Brain pericyte (primary cell): ENCODE results near the gene OSBPL8.

ENCODE experiments used
- DNase-seq: peaks from one replicate; pipeline ENCODE4 v3.0.0-alpha.2; 2012; ENCODE audit warnings: low read depth, low spot score

OSBPL8 gene

GRCh38 chr12:76470028-76470939 is 89.3 kb downstream of the OSBPL8 start:
- DNase-seq: peak; percentile 52

- DNase-seq: no peak
Observed at GRCh38 chr12:76464631-76465166, 94.9 kb downstream of the OSBPL8 start.

GRCh38 chr12:76462668-76463224 is 96.8 kb downstream of the OSBPL8 start:
- no peak for DNase-seq

GRCh38 chr12:76460807-76461206 is 98.8 kb downstream of the OSBPL8 start:
- no peak for DNase-seq

GRCh38 chr12:76457818-76458217 is 101.8 kb downstream of the OSBPL8 start:
- DNase-seq: no peak

DNA sequence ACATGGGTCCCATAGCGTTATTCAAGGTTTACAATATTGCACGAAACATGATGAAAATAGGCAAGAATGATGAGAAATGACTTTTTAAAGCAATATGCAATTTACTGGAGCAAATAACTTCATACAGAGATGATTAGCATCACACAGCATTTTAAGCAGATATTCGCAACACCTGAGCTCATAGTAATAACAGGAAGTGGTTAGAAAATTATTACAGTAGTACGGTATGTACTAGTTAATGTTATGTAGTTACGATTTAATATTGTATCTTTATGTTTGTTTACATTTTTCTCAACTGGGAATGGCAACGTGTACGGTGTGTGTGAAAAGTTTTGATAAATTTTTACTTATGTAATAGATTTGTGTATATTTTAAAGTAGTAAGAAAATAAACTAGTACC is 102.6 kb downstream of the OSBPL8 start:
- DNase-seq: no peak

DNA sequence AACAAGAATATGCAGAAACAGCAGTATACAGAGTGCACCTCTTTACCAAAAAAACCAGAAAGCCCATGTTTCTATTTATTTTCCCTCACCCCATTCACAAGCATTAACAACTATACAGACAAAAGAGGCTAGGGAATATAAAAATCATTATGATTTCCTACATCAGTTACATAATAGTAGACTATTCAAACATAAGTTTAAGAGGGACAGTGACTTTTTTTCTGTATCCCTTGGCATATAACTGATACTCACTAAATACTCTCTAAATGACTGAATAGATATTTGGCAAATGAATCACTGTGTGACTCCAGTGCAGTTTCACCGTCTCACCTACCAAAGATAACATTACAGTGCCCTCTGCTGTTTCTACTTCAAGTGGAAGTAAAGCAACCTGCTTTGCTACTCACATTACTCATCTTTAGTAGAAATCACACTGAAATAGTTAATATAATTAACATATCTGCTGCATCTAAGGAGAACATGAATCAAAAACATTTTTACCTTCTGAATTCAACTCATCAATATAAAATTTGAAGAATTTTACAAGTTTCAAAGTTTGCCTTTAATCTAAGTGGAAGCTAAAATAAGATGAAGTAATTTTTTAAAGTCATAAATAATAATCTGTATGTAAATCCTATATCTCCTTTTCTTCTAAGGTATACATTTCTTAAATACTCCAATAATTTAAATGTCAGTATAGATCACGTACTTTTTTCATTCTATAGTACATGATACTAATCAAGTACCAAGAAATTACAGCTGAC is 103.8 kb downstream of the OSBPL8 start:
- peak; percentile 38 for DNase-seq

GRCh38 chr12:76451528-76451927 is 108.0 kb downstream of the OSBPL8 start:
- no peak for DNase-seq

DNA sequence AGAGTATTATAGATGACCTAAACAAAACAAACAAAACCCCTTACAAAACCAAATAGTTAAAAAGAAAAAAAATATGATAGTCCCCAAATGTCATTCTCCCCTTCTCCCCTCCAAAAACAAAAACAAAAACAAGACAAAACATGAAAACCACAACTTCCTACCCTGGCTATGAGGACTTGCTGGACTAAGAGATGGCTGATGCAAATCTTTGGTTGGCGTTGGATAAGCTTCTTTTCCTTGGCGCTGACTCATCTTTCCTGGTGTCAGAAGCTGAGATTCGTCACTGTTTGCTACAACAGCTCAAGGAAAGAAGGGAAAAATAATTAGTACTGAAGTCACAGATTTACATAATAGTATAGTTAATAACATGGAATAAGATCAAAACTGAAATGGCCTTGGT is 108.9 kb downstream of the OSBPL8 start:
- no peak for DNase-seq

DNA sequence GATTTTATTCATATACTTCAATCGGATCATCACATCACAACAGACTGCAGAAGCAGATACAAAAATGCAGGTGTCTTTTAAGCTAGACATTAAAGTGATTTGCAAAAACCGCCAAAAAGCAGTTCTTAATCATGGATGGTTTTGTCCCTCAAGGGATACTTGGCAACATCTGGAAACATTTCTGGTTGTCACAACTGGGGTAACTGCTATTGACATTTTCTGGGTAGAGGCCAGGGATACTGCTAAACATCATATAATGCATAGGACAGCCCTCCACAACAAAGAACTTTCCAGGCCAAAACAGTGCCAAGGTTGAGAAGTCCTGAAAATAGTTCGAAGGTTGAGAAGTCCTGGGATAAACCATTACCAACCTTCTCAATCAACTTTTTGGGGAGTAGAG is 109.6 kb downstream of the OSBPL8 start:
- DNase-seq: no peak

GRCh38 chr12:76449583-76449982 is 110.0 kb downstream of the OSBPL8 start:
- DNase-seq: no peak

- no peak for DNase-seq
Observed at GRCh38 chr12:76449016-76449415, 110.6 kb downstream of the OSBPL8 start.

DNA sequence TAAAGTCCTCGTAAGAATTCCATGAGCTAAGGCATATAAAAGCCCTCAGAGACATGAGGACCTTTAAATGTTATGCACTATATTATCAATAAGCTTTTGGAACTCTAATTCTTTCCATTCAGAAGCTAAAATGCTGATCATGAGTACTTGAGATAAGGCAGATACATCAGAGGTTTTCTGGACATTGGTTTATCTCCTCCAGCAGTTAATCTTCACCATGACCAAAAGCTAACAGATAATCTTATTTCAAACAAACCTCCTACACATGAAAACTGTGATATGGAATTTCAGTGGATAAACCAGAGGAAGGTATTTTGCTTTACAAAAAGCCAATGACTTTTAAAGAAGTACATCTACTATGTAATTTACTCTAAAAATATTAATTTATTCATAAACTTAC is 113.5 kb downstream of the OSBPL8 start:
- no peak for DNase-seq

- DNase-seq: no peak
Observed at GRCh38 chr12:76445462-76445861, 114.1 kb downstream of the OSBPL8 start.

DNA sequence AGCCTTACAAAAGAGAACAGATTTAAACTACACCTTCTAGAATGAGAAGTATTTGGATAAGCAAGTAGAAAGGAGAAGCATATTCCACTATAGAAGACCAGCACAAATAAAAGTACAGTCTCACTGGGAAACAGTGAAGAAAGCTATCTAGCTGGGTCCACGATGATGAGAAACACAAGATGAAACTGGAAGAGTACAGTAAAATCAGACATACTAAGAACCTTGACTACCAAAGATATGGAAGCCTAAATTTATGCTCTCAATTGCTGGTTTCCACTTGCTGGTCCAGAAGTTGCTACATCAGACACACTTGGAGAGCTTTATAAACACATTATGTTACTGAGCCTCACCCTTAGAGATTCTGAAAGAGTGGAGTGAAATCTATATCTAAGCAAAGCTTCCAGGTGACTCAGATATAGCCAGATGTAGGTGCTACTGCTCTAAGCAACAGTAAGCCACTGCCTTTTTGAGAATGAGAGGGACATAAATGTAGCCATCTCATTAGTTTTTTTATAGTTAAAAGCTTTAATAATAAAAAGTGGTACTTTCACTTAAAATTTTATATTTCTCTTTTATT is 115.1 kb downstream of the OSBPL8 start:
- no peak for DNase-seq

GRCh38 chr12:76441016-76441415 is 118.6 kb downstream of the OSBPL8 start:
- DNase-seq: no peak

DNA sequence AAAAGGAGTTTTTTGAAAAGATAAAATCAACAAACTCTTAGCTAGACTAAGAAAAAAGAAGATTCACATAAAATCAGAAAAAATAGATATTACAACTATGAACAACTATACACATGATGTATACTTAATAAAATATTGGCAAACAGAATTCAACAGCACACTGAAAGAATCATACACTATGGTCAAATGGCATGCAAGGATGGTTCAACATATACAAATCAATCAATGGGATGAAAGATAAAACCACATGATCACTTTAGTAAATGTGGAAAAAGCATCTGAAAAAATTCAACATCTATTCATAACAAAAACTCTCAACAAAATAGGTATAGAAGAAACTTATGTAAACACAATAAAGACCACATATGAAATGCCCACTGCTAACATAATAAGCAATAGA is 126.8 kb downstream of the OSBPL8 start:
- DNase-seq: no peak

- DNase-seq: no peak
Observed at GRCh38 chr12:76428117-76428516, 131.5 kb downstream of the OSBPL8 start.

DNA sequence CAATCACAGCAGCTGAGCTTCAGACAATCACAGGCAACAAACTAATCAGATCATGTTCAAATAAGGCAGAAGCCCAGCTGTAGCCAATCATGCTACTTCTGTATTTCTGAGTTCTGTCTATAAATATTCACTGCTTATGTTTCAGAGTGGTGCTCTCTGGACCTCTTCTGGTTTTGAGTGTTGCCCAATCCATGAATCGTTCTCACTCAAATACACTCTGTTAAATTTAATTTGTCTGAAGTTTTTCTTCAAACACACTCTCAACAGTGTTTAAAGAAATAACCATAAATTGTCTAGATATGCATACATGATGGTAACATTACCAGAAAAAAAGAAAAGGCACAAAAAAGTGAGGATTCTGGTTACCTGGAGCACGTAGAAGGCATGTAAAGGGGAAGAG is 133.4 kb downstream of the OSBPL8 start:
- DNase-seq: no peak

GRCh38 chr12:76424941-76425340 is 134.6 kb downstream of the OSBPL8 start:
- no peak for DNase-seq

DNA sequence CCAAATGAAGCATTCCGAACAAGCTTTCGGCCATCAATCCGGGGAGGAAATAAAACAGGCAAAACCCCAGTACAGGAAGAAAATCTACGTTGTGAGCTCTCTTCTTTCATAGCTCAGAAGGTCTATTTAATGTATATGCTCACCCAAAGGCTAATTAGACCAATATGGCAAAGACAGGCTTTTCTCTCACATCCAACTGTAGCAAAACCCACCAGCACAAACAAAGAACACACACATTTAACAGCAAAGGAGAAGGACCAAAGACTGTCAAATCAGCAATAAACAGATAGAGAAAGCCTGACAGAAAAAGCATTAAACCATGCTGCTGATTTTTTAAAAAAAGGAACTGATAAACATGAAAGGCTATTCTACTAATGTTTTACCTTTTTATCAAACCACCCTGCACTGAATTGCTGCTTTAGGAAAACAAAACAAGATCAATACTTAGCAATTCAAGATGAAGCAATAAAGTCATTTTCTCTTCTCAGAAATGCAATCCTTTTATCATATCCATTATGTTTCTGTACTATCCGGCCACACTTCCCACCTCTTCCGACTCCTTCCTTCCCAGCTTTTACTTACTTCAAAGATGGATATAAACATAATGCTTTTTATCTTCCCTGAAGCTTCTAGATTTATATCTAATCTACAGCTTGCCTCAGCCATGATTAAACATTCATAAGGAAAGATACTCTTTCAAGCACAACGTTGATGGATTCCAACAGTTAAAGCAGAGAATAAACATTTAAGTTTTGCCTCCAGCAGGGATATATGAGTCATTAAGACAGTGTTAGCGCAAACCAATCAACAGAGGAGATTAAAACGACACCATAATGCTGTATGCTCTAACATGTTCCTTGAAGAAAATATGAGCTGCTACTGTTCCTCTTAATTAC is 136.8 kb downstream of the OSBPL8 start:
- DNase-seq: peak; percentile 22
